Activated CD4-positive, CD25-positive, alpha-beta regulatory T cell (primary cell): ENCODE data around the gene SCYL3.
"Not testable (repeated sequence)": the region's sequence is repeated elsewhere in the genome, so short reads cannot be mapped to it uniquely, and the experiment has no call there.

Experiments
- DNase-seq, 4 experiments: peaks; one replicate each; lab custom pipeline; 2025; lab: John Stamatoyannopoulos, UW

Gene SCYL3

GRCh38 chr1:169899519-169900217 lies 6.0 kb upstream of the SCYL3 start:
- DNase-seq = no peak

DNA sequence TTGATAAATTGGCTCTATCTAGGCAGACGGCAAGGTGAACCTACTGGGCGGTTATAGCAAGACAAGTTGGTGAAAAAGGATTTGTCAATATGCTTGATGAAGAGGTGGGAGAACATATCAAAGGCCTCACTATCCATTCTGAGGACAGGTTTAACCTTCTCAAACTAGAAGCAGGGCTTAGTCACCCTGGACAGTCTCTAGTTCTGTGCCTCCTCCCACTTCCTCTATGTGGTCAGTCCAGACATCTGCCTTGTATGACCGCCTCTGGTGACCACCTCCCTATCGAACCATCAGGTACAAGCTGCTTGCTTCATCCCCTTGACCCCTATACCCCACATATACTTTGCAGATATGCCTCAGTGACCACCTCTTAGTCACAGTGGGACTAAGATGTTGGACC lies 2.3 kb upstream of the SCYL3 start:
- DNase-seq = no peak

DNA sequence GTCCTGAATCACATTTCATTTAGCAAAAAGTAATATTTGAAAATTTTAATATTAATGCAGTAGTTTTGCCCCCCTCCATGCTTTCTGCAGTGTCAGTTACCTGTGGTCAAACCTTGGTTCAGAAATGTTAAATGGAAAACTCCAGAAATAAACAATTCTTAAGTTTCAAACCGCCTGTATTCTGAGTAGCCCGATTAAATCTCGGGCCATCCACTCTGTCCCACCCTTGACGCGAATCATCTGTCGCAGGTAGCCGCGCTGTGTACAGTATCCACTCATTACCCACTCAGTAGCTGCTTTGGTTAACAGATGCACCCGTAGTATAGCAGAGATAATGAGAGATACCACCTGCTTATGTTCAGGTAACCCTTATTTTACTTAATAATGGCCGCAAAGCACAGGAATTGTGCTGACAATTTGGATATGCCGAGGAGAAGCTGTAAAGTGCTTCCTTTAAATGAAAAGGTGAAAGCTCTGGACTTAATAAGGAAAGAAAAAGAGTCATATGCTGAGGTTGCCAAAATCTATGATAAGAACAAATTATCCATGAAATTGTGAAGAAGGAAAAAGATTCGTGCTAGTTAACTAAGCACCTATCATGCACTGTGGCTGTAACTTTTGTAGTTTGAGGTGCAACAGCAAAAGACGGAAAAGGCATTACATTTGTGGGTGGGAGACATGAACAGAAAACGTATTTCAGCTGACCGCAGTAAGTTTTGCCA lies 889 bp upstream of the SCYL3 start:
- no peak for DNase-seq

DNA sequence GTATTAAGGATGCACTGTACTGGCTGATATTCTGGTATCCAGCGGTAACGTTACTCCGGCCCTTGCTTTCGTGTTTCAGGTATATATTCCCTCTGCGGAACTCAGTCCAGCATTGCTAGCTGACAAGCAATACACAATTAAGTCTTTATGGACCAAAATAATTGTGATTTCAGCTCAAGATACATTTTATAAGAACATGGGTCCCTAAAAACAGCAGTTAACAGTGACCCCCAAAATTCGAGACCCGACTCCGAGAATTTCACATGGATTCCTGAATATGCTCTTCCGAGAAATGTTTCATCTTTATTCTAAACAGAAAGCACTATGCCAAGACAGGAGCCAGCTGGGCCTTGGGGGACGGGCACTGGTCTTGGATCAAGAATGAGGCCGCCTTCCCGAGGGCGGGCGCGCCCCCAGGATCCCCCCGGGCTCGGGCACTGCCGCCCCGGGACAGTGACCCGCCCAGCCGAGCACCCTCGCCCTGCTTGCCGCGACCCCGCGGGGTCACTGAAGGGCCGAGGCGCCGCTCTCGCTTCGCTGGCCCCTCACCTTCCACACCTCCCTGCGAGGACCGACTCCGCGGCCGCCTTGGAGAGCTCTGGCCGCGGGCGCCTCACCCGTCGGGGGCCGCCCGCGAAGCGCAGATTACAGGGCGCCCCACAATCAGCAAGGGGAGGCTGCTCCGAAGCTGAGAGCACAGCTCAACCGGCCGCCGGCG lies 610 bp downstream of the SCYL3 start:
- no peak for DNase-seq

DNA sequence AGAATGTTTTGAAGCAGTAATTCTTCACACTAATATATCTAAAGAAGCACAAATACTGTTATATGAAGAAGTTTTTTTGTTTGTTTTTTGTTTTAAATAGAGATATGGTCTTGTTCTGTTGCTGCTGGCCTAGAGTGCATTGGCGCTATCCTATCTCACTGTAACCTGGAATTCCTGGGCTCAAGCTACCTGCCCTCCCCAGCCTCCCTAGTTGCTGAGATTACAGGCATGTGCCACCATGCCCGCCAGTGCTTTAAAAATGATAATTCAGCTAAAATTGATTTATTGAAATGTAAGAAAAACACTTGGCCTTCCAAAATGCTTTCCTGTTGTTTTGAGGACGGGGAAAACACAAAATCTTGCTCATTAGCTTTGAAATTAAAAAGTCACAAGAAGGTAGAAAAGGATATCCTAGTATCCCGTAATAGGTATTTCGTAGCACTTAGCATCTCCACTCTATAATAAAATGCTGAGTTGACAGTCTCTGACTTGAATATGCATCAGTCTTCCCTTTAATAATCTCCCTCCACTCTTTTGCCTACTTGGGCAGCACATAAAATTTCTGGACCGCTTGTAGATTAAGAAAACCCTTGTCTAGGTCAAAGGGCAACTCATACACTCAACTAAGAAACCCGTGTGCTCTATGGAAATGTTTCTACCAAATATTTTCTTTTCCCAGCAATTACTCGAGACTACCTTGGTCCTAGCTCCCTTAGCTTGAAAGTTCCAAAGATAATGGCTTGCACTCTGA lies 1.3 kb downstream of the SCYL3 start:
- DNase-seq = no peak

DNA sequence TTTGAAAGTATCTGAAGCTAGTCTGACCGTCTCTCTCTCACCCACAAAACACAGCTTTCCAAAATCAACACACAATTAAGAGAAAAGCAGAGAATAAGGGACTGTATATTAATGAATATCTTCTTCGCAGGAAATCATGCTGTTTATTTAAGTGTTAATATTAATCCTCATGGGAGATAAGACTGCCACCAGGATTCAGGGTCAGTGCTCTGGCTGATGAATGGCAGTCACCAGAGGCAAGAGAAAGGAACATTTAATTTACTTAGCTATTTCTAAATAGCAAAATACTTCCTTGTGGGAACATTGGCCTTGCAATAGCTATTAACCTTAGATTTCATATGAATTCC lies 2.2 kb downstream of the SCYL3 start:
- DNase-seq = no peak

GRCh38 chr1:169890761-169891538 lies 2.7 kb downstream of the SCYL3 start:
- DNase-seq = no peak

GRCh38 chr1:169889871-169890270 lies 3.8 kb downstream of the SCYL3 start:
- no peak for DNase-seq

GRCh38 chr1:169886931-169887330 lies 6.8 kb downstream of the SCYL3 start:
- DNase-seq = no peak

DNA sequence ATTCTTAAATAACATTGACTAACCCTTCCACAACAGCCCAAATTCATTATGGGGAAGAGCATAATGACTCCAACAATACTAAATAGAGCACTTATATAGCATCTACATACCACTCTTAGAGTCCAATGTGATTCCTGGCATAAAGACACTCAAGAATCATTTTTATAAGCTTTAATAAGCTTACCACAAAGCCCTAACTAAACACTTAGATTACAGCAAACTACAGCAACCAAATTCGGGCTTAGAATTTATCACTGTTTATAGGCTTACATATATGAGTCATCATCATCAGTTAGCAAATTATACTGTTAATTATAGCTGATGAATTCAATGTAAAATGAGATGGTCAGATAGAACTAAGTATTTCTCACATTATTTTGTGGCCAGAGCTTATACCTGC lies 7.3 kb downstream of the SCYL3 start:
- DNase-seq = no peak

DNA sequence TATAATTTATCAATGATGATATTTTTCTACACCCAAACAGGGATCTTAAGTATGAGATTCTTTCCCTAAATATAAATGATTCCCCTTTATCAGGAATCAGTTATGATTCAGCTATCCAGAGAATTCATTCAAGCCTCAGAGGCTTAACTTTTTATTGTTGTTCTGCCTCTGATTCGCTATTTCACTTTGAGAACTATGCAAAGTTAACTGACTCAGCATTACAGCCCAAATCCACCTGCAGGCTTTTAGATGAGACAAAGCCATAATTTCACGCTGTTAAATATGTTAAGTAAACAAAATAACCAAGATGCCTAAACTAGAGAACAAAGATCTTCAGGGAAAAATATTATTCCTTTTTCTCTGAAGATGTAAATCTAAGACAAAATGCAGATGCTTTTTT lies 8.5 kb downstream of the SCYL3 start:
- DNase-seq = no peak

GRCh38 chr1:169884634-169885033 lies 9.1 kb downstream of the SCYL3 start:
- no peak for DNase-seq

DNA sequence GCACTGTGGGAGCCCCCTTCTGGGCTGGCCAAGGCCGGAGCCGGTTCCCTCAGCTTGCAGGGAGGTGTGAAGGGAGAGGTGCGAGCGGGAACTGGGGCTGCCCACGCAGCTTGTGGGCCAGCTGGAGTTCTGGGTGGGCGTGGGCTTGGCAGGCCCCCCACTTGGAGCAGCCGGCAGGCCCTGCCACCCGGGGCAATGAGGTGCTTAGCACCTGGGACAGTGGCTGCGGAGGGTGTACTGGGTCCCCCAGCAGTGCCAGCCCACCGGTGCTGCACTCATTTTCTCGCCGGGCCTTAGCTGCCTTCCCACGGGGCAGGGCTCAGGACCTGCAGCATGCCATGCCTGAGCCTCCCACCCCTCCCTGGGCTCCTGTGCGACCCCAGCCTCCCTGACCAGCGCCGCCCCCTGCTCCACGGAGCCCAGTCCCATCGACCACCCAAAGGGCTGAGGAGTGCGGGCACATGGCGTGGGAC lies 11.6 kb downstream of the SCYL3 start:
- no peak for DNase-seq

- no peak for DNase-seq
Measured at GRCh38 chr1:169879034-169879840, 14.5 kb downstream of the SCYL3 start.

GRCh38 chr1:169878498-169878897 lies 15.2 kb downstream of the SCYL3 start:
- no peak for DNase-seq

GRCh38 chr1:169877800-169878491 lies 15.8 kb downstream of the SCYL3 start:
- no peak for DNase-seq

GRCh38 chr1:169874229-169874628 lies 19.5 kb downstream of the SCYL3 start:
- DNase-seq = no peak

DNA sequence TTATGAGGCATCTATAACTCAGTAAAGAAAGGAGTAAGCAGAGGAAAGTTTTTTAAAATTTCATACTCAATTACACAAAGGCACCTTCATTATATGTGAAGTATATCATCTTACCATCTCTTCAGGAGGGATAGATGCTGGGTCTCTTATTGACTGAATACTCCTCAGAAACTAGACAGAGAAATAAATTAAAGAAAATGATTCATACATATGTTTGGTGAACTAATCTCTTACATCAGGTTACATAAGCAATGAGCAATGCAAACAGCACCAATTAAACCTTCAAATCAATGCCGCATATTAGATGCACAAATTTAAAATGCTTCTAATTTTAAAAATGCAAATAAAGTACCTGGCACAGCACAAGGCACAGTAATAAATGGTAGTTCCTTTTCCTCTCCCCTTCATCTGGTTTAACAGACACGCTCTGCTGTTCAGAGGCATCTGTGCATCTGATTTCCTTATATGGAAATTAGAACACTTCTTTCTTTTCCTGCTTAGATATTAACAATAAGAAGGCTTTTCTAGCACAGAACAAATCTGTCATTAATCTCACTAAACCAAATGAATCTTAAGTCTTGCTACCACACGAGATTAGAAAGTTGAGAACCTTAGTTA lies 20.0 kb downstream of the SCYL3 start:
- DNase-seq = no peak

- DNase-seq = no peak
Measured at GRCh38 chr1:169872906-169873305, 20.8 kb downstream of the SCYL3 start.

DNA sequence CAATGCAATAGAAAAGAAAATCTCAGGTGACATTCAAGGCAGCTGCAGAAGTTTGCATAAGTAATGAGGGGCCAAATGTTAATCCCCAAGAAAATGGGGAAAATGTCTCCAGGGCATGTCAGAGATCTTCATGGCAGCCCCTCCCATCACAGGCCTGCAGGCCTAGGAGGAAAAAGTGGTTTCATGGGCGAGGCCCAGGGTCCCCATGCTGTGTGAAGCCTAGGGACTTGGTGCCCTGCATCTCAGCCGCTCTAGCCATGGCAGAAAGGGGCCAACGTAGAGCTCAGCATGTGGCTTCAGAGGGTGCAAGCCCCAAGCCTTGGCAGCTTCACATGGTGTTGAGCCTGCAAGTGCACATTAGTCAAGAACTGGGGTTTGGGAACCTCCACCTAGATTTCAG lies 21.7 kb downstream of the SCYL3 start:
- not testable (repeated sequence) for DNase-seq
